ENCODE data around the gene NFATC2.

DNA sequence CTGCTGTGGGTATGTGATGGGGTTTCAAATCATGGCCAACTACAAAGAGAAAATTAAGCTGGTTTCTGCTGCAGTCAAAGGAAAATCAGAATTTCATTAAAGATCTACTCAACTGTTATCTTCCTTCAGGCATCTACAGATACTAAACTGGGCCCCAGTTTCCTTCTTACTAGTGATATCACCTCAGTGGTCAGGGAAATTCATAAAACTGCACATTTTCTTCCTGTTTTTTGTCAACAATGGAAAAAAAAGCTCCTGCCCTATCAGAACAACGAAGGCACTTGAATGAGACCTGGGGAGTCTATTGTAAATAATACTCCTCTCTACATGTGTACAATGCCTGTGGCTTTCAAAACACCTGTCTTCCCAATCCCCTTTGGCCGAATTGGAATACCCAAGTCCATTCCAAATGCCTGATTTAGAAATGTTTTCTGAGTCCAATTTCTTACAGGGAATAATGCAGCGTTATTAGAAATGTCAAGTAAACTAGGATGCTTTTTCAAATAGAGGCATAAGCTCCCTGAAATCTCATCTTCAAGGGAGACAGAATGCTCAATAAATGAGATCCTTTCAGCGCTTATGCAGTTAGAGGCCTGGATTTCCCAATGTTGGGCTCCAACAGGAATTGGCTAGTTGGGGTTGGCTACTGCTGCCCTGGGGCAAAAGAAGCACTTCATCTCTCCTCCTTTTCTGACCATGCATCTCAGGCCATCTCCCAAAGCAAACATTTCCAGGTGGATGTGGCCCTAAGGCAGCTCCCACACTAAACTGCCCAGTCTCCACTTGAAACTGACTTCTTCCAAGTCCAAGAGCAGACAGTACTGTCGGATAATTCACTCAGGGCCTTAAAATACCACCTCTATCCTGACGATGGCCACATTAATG, 143.3 kb downstream of the NFATC2 start:
- no peak for TF ChIP-seq ZNF24 (tag by site-specific recombination; IDR thresholded peaks at IDR 0.05)
- TF ChIP-seq ZNF473 (tag by site-specific recombination; IDR thresholded peaks at IDR 0.05), result no peak

Data from HEK293 (cell line).